ENCODE measurements around the gene SPRED1. TPM values are rescaled to one million over a fixed set of nuclear protein-coding genes. Genes with fewer than 3 reads are reported as not detected.
A peak's percentile ranks its signal among the peaks of the same experiment; 100 is the strongest.

Gene SPRED1
- total RNA-seq, 4 donors from 2014 or later, result 22.0 to 74.8 (median 35.9) TPM

DNA sequence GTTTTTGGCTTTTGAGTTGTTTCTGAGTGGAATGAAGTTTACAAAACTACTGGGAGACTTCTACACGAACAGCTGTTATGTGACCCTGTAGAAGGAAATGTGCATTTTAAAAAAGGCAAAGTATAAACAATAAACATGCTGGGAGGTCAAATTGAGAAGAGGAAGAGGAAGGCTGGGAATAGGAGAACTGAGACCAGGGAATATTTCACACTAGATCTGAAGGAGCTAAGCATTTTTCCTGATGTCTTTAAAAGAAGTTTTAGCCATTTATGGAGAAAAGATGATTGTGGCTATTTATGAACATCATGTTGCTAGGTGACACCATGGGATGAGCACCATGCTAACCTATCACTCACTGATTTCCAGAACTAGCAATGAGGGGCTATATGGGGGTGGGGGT, 125.0 kb downstream of the SPRED1 start:
- ATAC-seq (ENCODE audit: low FRiP score), result peak; percentile 13
- DNase-seq (ENCODE audit: low spot score), result no peak
- TF ChIP-seq, protein P1, sequence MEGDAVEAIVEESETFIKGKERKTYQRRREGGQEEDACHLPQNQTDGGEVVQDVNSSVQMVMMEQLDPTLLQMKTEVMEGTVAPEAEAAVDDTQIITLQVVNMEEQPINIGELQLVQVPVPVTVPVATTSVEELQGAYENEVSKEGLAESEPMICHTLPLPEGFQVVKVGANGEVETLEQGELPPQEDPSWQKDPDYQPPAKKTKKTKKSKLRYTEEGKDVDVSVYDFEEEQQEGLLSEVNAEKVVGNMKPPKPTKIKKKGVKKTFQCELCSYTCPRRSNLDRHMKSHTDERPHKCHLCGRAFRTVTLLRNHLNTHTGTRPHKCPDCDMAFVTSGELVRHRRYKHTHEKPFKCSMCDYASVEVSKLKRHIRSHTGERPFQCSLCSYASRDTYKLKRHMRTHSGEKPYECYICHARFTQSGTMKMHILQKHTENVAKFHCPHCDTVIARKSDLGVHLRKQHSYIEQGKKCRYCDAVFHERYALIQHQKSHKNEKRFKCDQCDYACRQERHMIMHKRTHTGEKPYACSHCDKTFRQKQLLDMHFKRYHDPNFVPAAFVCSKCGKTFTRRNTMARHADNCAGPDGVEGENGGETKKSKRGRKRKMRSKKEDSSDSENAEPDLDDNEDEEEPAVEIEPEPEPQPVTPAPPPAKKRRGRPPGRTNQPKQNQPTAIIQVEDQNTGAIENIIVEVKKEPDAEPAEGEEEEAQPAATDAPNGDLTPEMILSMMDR (IDR thresholded peaks at IDR 0.05), result no peak

DNA sequence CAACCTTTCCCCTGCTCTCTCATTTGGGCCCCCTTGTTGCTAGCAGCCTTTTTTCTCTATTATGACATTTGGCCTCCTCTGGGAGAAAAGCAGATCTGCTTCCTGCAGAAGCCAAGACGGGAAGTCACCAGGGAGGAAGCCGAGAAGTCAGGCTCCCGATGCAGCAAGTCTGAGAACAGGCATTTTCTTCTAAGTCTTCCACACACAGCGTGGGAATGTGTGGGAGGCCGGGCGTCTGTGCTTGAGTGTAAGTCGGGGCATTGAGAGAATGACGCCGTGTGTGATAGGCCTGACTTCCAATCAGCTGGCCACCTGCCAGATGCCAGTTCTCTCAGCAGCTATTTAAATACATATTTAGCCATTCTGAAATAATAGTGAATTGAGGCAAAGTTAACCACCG, 125.5 kb downstream of the SPRED1 start:
- ATAC-seq (ENCODE audit: low FRiP score), result peak; percentile 57
- TF ChIP-seq, protein P1 (IDR thresholded peaks at IDR 0.05), result no peak
- peak; percentile 36 for DNase-seq (ENCODE audit: low spot score)

DNA sequence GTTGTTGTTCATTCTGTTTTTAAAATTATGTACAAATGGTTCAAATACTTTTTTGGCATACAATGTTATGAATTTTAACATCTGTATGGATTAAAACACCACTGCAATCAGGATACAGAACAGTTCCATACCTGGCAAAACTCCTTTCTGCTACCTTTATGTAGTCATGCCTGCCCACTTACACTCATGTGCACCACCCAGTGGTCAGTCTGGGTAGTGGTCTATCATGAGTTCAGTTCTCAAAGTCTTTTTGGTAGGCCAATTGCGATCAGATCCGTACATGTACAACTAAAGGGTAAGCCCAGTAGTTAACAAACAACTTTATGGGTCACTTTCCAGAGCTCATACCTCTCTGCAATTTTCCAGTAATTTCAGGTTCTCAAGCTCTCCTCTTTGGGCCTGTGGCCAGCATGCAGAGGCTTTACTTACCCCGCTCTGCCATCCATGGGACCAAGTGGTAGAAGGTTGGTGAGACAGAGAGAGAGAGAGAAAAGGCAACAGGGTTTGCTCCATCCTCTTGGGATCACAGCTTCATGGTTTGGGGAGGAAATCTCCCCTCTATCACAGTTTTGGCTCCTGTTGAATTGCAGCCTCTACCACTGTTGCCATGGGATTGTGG, 137.4 kb downstream of the SPRED1 start:
- peak; percentile 86 for ATAC-seq (ENCODE audit: low FRiP score)
- peak; percentile 87 for DNase-seq (ENCODE audit: low spot score)
- TF ChIP-seq, protein P1 (IDR thresholded peaks at IDR 0.05), result peak in 1 of 3 donors; percentile 69

DNA sequence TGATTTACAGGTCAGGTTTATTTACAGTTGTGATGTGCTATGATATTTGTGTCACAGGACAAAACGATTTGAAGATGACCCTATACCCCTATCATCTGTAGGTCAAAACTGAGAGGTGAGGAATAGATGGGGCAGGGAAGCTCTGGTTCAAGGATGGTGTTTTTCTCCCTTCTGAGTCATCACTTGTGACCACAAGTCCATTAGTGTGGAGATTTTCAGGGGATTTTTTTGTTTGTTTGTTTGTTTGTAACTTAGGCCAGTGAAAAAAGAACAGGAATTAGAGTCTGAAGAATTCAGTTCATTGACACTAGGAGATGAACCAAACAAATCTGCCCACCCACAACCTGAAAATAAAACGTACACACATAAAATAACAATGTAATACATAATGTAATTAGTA, 138.6 kb downstream of the SPRED1 start:
- DNase-seq (ENCODE audit: low spot score), result no peak
- TF ChIP-seq, protein P1 (IDR thresholded peaks at IDR 0.05), result no peak
- ATAC-seq (ENCODE audit: low FRiP score), result no peak

DNA sequence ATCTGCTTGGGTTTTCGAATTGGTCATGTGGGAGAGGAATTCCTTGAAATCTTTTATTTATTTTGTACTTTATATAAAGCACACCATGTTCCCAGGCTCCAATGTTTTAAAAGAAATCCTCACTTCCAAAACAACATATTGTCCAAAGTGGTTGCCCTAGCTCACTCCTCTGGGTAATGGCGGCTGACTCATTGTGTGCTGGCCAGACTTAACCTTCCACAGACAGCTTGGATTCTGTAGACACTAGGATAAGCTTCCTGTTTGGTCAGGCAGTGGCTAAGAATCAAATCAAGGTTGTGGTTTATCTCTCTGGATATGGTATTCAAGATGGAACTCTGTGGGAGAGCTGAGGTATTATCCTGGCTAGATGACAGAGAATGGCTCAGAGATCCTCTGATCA, 145.5 kb downstream of the SPRED1 start:
- DNase-seq (ENCODE audit: low spot score) (no peak), ATAC-seq (ENCODE audit: low FRiP score) (no peak)
- TF ChIP-seq, protein P1 (IDR thresholded peaks at IDR 0.05), result no peak

DNA sequence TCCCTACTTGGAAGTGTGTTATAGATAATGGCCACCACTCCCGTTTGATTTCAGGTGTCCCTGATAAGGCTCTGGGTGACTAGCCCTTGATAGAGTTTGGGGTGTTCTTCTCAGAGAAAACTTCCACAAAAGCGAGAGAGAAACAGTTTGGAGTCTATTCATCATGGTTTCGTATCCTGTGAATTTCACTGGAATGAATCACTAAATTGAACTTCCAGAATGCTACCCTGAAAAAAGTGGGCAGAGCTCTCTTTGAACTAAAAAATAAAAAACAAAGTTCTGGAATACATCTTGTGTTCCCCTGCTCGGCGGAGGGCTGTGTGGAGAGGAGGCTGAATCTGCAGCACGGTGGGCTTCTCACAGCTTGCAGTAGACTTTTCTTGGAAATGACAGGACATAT, 148.5 kb downstream of the SPRED1 start:
- DNase-seq (ENCODE audit: low spot score) (no peak), ATAC-seq (ENCODE audit: low FRiP score) (no peak)
- TF ChIP-seq, protein P1 (IDR thresholded peaks at IDR 0.05), result no peak

DNA sequence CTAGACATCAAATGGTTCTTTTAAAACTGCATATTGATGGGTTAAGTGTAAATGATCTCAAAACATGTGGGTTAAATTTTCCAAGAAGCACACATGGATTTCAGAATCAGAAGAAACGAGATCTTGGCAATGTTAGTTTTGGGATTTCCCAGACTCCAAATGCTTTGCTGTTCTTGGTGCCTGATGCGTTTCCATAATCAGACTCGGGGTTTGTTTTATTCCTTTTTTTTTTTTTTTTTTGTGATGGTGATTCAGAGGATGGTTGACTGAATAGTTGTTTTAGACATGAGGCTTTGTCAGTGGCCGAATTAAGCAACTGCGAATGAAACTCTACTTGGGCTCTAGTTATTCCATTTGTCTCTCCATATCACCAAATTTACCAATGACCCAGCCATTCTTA, 149.1 kb downstream of the SPRED1 start:
- DNase-seq (ENCODE audit: low spot score) (no peak), ATAC-seq (ENCODE audit: low FRiP score) (no peak)
- TF ChIP-seq, protein P1 (IDR thresholded peaks at IDR 0.05), result no peak
